NCI-H1048 (cell line): Measurements from ENCODE around the gene C1orf52.

Experiments used
- DNase-seq: peaks from one replicate; lab custom pipeline; 2025; lab: John Stamatoyannopoulos, UW

Gene C1orf52

GRCh38 chr1:85259118-85259911 lies at the start of gene C1orf52:
Gene C1orf52 (minus strand): TSS chr1:85259662. CDS start chr1:85259633, 29 bp downstream.
- peak; percentile 80 for DNase-seq

- no peak for DNase-seq
Measured at GRCh38 chr1:85308833-85309350, 49.4 kb upstream of the C1orf52 start.

- peak; percentile 63 for DNase-seq
Measured at GRCh38 chr1:85307987-85308832, 48.7 kb upstream of the C1orf52 start.

- no peak for DNase-seq
Measured at GRCh38 chr1:85306236-85306635, 46.8 kb upstream of the C1orf52 start.

- DNase-seq = no peak
Measured at GRCh38 chr1:85303440-85304162, 44.1 kb upstream of the C1orf52 start.

GRCh38 chr1:85300140-85300539 lies 40.7 kb upstream of the C1orf52 start:
- no peak for DNase-seq

GRCh38 chr1:85297855-85298629 lies 38.6 kb upstream of the C1orf52 start:
- no peak for DNase-seq

GRCh38 chr1:85297538-85297854 lies 38.0 kb upstream of the C1orf52 start:
- no peak for DNase-seq

- no peak for DNase-seq
Measured at GRCh38 chr1:85296980-85297379, 37.5 kb upstream of the C1orf52 start.

GRCh38 chr1:85295654-85296053 lies 36.2 kb upstream of the C1orf52 start:
- no peak for DNase-seq

GRCh38 chr1:85295006-85295431 lies 35.6 kb upstream of the C1orf52 start:
- DNase-seq = no peak

- no peak for DNase-seq
Measured at GRCh38 chr1:85290826-85291225, 31.4 kb upstream of the C1orf52 start.

GRCh38 chr1:85289848-85290335 lies 30.4 kb upstream of the C1orf52 start:
- DNase-seq = no peak

GRCh38 chr1:85289207-85289847 lies 29.9 kb upstream of the C1orf52 start:
- DNase-seq = no peak

GRCh38 chr1:85284202-85284601 lies 24.7 kb upstream of the C1orf52 start:
- DNase-seq = no peak

- DNase-seq = no peak
Measured at GRCh38 chr1:85283475-85284199, 24.2 kb upstream of the C1orf52 start.

- no peak for DNase-seq
Measured at GRCh38 chr1:85282424-85282823, 23.0 kb upstream of the C1orf52 start.

- DNase-seq = no peak
Measured at GRCh38 chr1:85280636-85281035, 21.2 kb upstream of the C1orf52 start.

- no peak for DNase-seq
Measured at GRCh38 chr1:85279458-85280080, 20.1 kb upstream of the C1orf52 start.

- no peak for DNase-seq
Measured at GRCh38 chr1:85278853-85279314, 19.4 kb upstream of the C1orf52 start.
